Measurements from ENCODE around the gene IL1A. TPM values are rescaled to one million over a fixed set of nuclear protein-coding genes. Genes with fewer than 3 reads are reported as not detected.

Gene IL1A
- total RNA-seq, 2 experiments from 2014 or later, result not detected

DNA sequence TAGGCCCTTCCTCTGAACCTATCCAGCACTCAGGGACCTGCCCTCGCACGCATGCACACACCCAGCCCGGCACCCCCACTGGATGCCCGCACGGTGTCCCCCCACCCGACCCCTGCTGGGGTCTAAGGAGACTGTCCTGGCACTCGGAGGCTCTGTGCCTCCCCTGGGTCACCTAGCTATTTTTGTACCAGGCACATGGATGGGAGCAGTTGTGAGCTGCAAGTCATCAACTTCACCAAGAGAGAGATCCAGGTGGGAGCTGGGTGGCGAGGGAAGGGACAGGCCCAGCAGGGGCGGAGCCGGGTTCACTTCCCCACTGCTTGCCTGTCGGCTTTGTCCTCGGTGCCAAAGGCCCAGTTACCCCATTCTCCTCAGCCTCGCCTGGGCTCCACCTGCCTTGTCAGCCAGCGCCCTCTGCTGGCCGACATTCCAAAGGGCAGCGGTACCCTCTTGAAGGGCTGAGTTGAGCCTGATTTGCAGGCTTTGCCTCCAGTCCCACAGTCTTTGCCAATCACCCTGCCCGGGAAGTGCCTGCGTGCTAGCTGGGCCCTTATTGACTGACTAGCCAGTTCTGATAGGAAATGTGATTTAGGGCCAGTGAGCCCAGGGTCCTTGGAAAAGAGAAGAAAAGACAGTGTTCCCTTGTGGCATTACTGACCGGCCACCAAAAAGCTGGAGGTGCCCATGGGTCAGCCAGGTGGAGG, 57.7 kb downstream of the IL1A start:
- no peaks in the 10 kb centered on the region for H3K9me3 ChIP-seq (ENCODE audit: control insufficient read depth in 1 of 2, insufficient read depth in 1 of 2, low read length in 2 of 2)
- H3K27ac Mint-ChIP-seq, result no peak overlapping the region
- no peaks in the 10 kb centered on the region for H3K36me3 Mint-ChIP-seq (ENCODE audit: low read depth)
- POLR2A ChIA-PET, result interaction anchor here (0.9 to 1.0 kb wide), 2 partner anchors 14 to 81 kb away, joined by 3 to 4 read pairs; partner anchors contain the start of gene SLC20A1
- H3K4me3 ChIP-seq (ENCODE audit: low read length), result no peak overlapping the region
- H3K27ac ChIP-seq (ENCODE audit: low read depth in 1 of 2, low read length in 2 of 2), result no peak overlapping the region
- DNase-seq (peak; percentile 76 to 92 (median 85)), ATAC-seq (ENCODE audit: poor library complexity) (peak; percentile 99)
- H3K36me3 ChIP-seq (ENCODE audit: insufficient read depth, low read length), result no peaks in the 10 kb centered on the region
- no peaks in the 10 kb centered on the region for H3K27me3 ChIP-seq (ENCODE audit: control insufficient read depth in 1 of 2, insufficient read depth in 2 of 2, low read length in 2 of 2)
- no peaks in the 10 kb centered on the region for H3K9me3 Mint-ChIP-seq
- peak; percentile 97 for TF ChIP-seq CTCF (IDR thresholded peaks at IDR 0.05)
- H3K4me1 Mint-ChIP-seq (ENCODE audit: low read depth), result peaks cover 4% of the 10 kb centered on the region
- no peak overlapping the region for H3K4me3 Mint-ChIP-seq
- CTCF ChIA-PET, result interaction anchor here (0.5 to 7.6 kb wide), 15 partner anchors 16 to 247 kb away, joined by 3 to 60 read pairs (median 4); partner anchors contain the start of gene SLC20A1
- no peaks in the 10 kb centered on the region for H3K27me3 Mint-ChIP-seq
- peaks cover 7% of the 10 kb centered on the region for H3K4me1 ChIP-seq (ENCODE audit: insufficient read depth, low read length)
- intact Hi-C loops (cut with DNase I, micrococcal nuclease), result loop anchor here (1.0 to 2.0 kb wide), 4 partner anchors 36 to 246 kb away; no protein-coding TSS in a partner anchor

DNA sequence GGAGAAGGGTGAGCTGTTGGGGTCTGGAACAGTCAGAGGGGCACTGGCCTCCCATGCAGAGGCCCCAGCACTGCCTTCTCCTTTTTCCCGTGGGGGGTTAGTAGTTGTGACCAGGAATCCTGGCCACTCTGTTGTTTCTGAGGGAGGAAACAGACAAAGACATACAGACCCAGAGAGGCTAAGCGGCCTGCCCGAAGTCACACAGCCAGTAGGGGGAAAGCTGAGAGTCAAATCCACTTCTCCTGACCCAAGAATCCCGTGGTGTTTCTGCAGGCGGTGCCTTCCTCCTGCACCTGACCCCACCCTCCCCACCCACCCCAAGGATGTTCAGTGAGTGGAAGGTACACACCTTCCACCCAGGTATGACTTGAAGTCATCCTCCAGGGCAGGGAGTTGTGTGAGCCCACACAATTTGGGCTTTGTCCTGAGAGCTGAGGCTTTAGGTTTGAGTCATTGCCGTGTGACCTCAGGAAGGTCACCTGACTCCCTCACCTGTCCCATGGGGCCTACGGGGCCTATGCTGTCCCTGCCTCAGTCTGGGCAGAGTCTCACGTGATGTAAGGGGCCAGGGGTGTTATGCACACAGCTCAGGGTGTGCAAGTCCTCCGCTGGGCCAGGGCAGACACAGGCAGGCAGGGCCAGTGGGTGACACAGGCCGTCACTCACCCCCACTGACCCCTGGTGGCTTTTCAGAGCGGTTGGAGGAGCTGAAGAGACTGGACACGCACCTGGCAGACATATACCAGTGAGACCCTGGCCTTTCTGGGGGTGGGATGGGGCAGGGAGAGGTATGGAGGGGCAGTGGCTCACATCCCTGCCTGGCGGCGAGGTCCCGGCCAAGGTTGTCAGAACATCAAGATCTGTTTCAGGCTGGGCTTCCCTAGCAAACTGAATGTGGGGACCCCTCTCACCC, 58.5 kb downstream of the IL1A start:
- ChIA-PET CTCF (interaction anchor here (0.5 to 7.6 kb wide), 12 partner anchors 17 to 207 kb away, joined by 3 to 60 read pairs (median 4); partner anchors contain the start of gene SLC20A1), POLR2A (interaction anchor here (0.9 to 1.0 kb wide), 3 partner anchors 15 to 142 kb away, joined by 3 to 4 read pairs (median 3); partner anchors contain the start of gene SLC20A1)
- H3K27me3 ChIP-seq (ENCODE audit: control insufficient read depth in 1 of 2, insufficient read depth in 2 of 2, low read length in 2 of 2), result no peaks in the 10 kb centered on the region
- H3K9me3 ChIP-seq (ENCODE audit: control insufficient read depth in 1 of 2, insufficient read depth in 1 of 2, low read length in 2 of 2), result no peaks in the 10 kb centered on the region
- H3K9me3 Mint-ChIP-seq, result no peaks in the 10 kb centered on the region
- H3K36me3 Mint-ChIP-seq (ENCODE audit: low read depth), result no peaks in the 10 kb centered on the region
- intact Hi-C loops (cut with DNase I, micrococcal nuclease), result loop anchor here (1.0 to 2.0 kb wide), 5 partner anchors 35 to 253 kb away; no protein-coding TSS in a partner anchor
- peaks cover 7% of the 10 kb centered on the region for H3K4me1 ChIP-seq (ENCODE audit: insufficient read depth, low read length)
- ATAC-seq (ENCODE audit: poor library complexity) (no peak), DNase-seq (peak in 1 of 14 experiments; percentile 25)
- no peak for TF ChIP-seq CTCF (IDR thresholded peaks at IDR 0.05)
- H3K4me1 Mint-ChIP-seq (ENCODE audit: low read depth), result peaks cover 4% of the 10 kb centered on the region
- no peak overlapping the region for H3K27ac ChIP-seq (ENCODE audit: low read depth in 1 of 2, low read length in 2 of 2)
- no peak overlapping the region for H3K4me3 ChIP-seq (ENCODE audit: low read length)
- H3K27ac Mint-ChIP-seq, result no peak overlapping the region
- no peak overlapping the region for H3K4me3 Mint-ChIP-seq
- no peaks in the 10 kb centered on the region for H3K36me3 ChIP-seq (ENCODE audit: insufficient read depth, low read length)
- H3K27me3 Mint-ChIP-seq, result no peaks in the 10 kb centered on the region
